Stimulated activated CD8-positive, alpha-beta memory T cell treated with anti-CD3 and anti-CD28 coated beads, Interleukin-12 subunit alpha, Interleukin-12 subunit beta, amount 100 ng/mL, for 4 hours (primary cell): ENCODE results near the gene SYT5.

Experiments
- DNase-seq: peaks from one replicate; pipeline ENCODE4 v3.0.0-alpha.2; 2020; ENCODE audit warnings: low read depth

Gene SYT5

GRCh38 chr19:55145232-55145631, 34.9 kb downstream of the SYT5 start:
- DNase-seq: no peak

GRCh38 chr19:55141696-55142095, 38.4 kb downstream of the SYT5 start:
- DNase-seq: no peak

GRCh38 chr19:55137915-55138314, 42.2 kb downstream of the SYT5 start:
- no peak for DNase-seq

GRCh38 chr19:55136399-55137102, 43.5 kb downstream of the SYT5 start:
- DNase-seq: no peak

GRCh38 chr19:55134736-55135135, 45.4 kb downstream of the SYT5 start:
- no peak for DNase-seq

- no peak for DNase-seq
Measured at GRCh38 chr19:55133639-55134444, 46.2 kb downstream of the SYT5 start.

- no peak for DNase-seq
Measured at GRCh38 chr19:55132453-55133129, 47.5 kb downstream of the SYT5 start.

- no peak for DNase-seq
Measured at GRCh38 chr19:55131421-55131820, 48.7 kb downstream of the SYT5 start.
